ENCODE measurements around the gene INAVA. TPM values are rescaled to one million over a fixed set of nuclear protein-coding genes. Genes with fewer than 3 reads are reported as not detected.

The INAVA gene, protein sequence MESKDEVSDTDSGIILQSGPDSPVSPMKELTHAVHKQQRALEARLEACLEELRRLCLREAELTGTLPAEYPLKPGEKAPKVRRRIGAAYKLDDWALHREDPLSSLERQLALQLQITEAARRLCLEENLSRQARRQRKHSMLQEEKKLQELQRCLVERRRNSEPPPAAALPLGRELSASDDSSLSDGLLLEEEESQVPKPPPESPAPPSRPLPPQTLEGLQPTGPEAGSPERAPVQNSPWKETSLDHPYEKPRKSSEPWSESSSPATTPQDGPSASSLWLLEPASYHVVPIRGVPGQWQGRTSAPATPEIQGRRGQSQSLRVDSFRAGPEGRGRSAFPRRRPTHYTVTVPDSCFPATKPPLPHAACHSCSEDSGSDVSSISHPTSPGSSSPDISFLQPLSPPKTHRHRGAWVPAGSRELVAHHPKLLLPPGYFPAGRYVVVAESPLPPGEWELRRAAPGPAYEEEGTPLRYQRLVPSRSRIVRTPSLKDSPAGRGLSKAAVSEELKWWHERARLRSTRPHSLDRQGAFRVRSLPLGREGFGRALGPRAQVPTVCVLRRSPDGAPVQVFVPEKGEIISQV
- 22.5 TPM for total RNA-seq

GRCh38 chr1:200894712-200895442, at the start of gene INAVA:
TSS of gene INAVA (plus strand) at chr1:200894900. CDS start at chr1:200898401, 3,501 bp downstream.

GRCh38 chr1:200872446-200873115, 22.1 kb upstream of the INAVA start, which contains the start of gene GPR25:
TSS of gene GPR25 (plus strand) at chr1:200872981. CDS start at chr1:200873038, 57 bp downstream.

Small RNA genes within 50 kb of the gene (small RNA-seq; reads per million reads assigned to genes)
- gene RNU6-704P (ENCODE audit: low replicate concordance), result not detected

Other genes starting within 250 kb of the INAVA start
- 24.6 TPM for gene DDX59, start 225.0 kb upstream of the INAVA start, total RNA-seq
- gene CAMSAP2, start 156.0 kb upstream of the INAVA start, total RNA-seq, result 27.7 TPM
- gene GPR25, start 21.9 kb upstream of the INAVA start, total RNA-seq, result not detected
- gene KIF21B, start 128.8 kb downstream of the INAVA start, total RNA-seq, result 3.2 TPM
- 16.5 TPM for gene CACNA1S, start 217.5 kb downstream of the INAVA start, total RNA-seq
- not detected for gene ASCL5, start 232.3 kb downstream of the INAVA start, total RNA-seq